Brain microvascular endothelial cell (primary cell): ENCODE data around the gene A4GALT.

Source experiments
- DNase-seq: peaks from one replicate; pipeline ENCODE4 v3.0.0-alpha.2; 2020
- H3K27ac ChIP-seq: fragments of 250-450 bp; sonication (Bioruptor Pico); 2 replicates; pipeline ENCODE4 v1.5.1; 2020; ENCODE audit warnings: mild to moderate bottlenecking, moderate library complexity
- H3K27me3 ChIP-seq: fragments of 250-450 bp; sonication (Bioruptor Pico); replicated peaks from 2 replicates; pipeline ENCODE4 v1.5.1; 2020; ENCODE audit warnings: mild to moderate bottlenecking
- H3K36me3 ChIP-seq: fragments of 250-450 bp; sonication (Bioruptor Pico); replicated peaks from 2 replicates; pipeline ENCODE4 v1.5.1; 2020; ENCODE audit warnings: mild to moderate bottlenecking
- H3K4me3 ChIP-seq: 2 replicates; pipeline ENCODE4 v1.5.1; 2011; ENCODE audit warnings: low read depth, mild to moderate bottlenecking, control low read depth, low read length, moderate library complexity
- in situ Hi-C: cut with HindIII; loops from 2 replicates; pipeline ENCODE4 v1.10.0; 2017; ENCODE audit warnings: low sequenced_read_pairs, low pct_ligation_motif_present
- TF ChIP-seq, protein P1 (sequence below): IDR thresholded peaks from 2 replicates; pipeline ENCODE4 v1.5.1; 2011; ENCODE audit warnings: low read depth, mild to moderate bottlenecking, moderate library complexity, low read length, control low read depth, inconsistent platforms; ENCODE audit errors: missing control alignments

The A4GALT gene

DNA sequence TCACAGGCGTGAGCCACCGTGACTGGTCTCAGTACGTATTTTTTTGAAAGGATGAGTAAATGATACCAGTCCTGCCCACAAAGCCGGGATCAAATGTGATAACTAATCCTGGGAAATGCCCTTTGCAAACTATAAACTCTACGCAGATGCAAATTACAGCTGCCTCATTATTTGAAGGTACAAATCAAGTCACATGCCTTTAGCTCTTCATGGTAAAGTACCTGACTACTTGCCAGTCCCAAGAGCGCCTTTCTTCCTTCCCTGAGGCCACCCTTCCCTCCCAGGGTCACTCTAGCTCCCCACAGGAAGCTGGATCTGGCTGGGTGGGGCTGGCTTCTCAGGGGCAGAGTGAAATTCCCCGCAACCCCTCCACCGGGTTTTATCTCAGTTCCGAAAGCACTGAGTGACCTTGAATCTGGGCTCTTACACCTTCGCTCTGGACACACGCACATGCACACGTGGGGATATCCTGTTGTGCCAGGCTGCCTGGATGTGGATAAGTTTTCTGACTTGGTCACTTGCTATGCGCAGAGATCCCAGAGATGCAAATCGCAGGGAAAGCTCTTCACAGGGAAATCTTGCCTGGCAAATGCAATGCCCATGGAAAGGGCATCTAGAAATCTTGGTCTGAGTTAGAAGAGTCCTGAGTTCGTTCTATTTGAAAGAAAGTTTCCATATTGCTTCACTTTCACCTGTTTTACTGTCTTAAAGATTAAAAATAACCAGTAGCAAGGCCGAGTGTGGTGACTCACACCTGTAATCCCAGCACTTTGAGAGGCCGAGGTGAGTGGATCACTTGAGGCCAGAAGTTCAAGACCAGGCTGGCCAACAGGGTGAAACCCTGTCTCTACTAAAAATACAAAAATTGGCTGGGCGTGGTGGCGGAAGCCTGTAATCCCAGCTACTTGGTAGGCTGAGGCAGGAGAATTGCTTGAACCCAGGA, 8.5 kb downstream of the A4GALT start:
- Histone ChIP-seq H3K4me3 (no peak overlapping the region), H3K36me3 (no peaks in the 10 kb centered on the region), H3K27me3 (no peaks in the 10 kb centered on the region), H3K27ac (no peak overlapping the region)
- TF ChIP-seq, protein P1, sequence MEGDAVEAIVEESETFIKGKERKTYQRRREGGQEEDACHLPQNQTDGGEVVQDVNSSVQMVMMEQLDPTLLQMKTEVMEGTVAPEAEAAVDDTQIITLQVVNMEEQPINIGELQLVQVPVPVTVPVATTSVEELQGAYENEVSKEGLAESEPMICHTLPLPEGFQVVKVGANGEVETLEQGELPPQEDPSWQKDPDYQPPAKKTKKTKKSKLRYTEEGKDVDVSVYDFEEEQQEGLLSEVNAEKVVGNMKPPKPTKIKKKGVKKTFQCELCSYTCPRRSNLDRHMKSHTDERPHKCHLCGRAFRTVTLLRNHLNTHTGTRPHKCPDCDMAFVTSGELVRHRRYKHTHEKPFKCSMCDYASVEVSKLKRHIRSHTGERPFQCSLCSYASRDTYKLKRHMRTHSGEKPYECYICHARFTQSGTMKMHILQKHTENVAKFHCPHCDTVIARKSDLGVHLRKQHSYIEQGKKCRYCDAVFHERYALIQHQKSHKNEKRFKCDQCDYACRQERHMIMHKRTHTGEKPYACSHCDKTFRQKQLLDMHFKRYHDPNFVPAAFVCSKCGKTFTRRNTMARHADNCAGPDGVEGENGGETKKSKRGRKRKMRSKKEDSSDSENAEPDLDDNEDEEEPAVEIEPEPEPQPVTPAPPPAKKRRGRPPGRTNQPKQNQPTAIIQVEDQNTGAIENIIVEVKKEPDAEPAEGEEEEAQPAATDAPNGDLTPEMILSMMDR = no peak
- in situ Hi-C loops = no loop called here
- no peak for DNase-seq

DNA sequence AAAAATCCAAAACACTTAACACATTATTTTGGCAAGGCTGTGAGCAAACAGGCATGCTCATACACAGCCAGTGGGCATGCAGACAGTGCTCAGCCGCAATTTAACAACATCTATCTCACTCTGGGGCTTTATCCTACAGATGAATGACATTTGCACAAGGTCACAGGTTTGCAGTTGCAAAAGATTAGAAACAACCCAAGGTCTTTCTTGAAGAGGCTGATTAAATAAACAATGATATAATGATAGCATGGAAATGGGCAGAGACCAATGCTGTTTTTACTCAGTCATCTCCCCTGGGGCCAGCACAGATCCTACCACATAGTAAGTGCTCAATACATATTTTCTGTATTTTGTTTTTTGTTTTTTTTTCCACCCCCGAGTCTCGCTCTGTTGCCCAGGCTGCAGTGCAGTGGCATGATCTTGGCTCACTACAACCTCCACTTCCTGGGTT, 9.4 kb downstream of the A4GALT start:
- TF ChIP-seq, protein P1 = no peak
- Histone ChIP-seq H3K27me3 (no peaks in the 10 kb centered on the region), H3K36me3 (no peaks in the 10 kb centered on the region), H3K4me3 (no peak overlapping the region), H3K27ac (no peak overlapping the region)
- in situ Hi-C loops = no loop called here
- no peak for DNase-seq

DNA sequence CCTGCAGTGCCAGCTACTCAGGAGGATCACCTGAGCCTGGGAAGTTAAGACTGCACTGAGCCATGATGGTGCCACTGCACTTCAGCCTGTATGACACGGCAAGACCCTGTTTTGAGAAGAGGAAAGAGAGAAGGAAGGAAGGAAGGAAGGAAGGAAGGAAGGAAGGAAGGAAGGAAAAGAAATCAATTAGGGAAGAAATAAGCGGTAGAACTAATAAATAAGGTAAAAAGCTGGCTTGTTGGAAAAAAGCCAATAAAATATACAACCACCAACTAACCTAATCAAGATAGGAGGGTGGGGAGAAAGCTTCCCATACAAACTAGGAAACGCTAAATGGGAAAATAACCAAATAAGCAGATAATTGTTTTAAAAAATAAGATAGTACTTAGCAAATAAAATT, 12.3 kb downstream of the A4GALT start:
- TF ChIP-seq, protein P1 = no peak
- DNase-seq = no peak
- in situ Hi-C loops = no loop called here
- Histone ChIP-seq H3K4me3 (no peak overlapping the region), H3K27ac (no peak overlapping the region), H3K36me3 (no peaks in the 10 kb centered on the region), H3K27me3 (no peaks in the 10 kb centered on the region)

DNA sequence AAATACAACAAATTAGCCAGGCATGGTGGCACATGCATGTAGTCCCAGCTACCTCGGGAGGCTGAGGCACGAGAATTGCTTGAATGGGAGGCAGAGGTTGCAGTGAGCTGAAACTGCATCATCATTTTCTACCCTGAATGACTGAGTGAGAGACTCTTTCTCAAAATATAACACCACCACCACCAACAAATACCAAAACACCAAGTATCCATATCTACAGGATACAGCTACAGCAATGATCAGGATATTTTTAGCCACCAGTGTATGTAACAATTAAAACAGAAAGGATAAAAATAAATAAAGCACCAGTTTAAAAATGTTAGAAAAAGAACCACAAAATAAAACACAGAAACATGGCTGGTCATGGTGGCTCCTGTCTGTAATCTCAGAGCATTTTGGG, 13.2 kb downstream of the A4GALT start:
- in situ Hi-C loops = no loop called here
- Histone ChIP-seq H3K4me3 (no peak overlapping the region), H3K36me3 (no peaks in the 10 kb centered on the region), H3K27ac (no peak overlapping the region), H3K27me3 (no peaks in the 10 kb centered on the region)
- no peak for DNase-seq
- TF ChIP-seq, protein P1 = no peak

DNA sequence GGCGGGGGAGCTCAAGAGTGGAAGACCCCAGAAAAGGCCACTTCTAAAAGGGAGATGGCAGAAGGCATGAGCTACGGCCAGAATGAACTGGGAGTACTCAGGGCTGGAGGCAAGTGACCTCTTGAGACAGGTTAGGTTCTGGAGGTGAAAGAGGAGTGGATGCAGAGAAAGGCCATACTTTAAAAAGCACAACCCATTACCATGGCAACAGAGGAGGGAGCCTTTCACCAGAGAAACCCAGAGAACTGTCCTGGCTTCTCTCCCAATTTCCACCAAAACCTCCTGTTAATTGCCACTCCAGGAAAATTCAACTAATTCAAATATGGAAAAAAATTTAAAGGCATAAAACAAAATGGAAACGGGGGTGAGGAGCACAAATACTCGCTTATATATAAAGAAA, 15.8 kb downstream of the A4GALT start:
- TF ChIP-seq, protein P1 = no peak
- Histone ChIP-seq H3K36me3 (no peaks in the 10 kb centered on the region), H3K27me3 (no peaks in the 10 kb centered on the region), H3K27ac (no peak overlapping the region), H3K4me3 (no peak overlapping the region)
- in situ Hi-C loops = no loop called here
- DNase-seq = no peak
